Large intestine (tissue), 3 donors: ENCODE results near the gene ITPRIP. TPM values are rescaled to one million over a fixed set of nuclear protein-coding genes. Genes with fewer than 3 reads are reported as not detected.

Experiments used
- DNase-seq, 2 donors: peaks; one replicate each; pipeline versions ENCODE4 v3.0.0 to v3.0.0-alpha.2; 2013
- H3K27ac ChIP-seq: one replicate; pipeline ENCODE4 v1.5.1; 2013; ENCODE audit warnings: low read length
- H3K27me3 ChIP-seq: 2 replicates; pipeline ENCODE4 v1.6.1; 2013; ENCODE audit warnings: low read length; ENCODE audit not compliant: control insufficient read depth, insufficient read depth
- H3K36me3 ChIP-seq: 2 replicates; pipeline ENCODE4 v1.6.1; 2013; ENCODE audit warnings: low read length; ENCODE audit not compliant: control insufficient read depth, insufficient read depth
- H3K4me1 ChIP-seq: one replicate; pipeline ENCODE4 v1.6.1; 2013; ENCODE audit warnings: low read length; ENCODE audit not compliant: control insufficient read depth, insufficient read depth
- H3K4me3 ChIP-seq: one replicate; pipeline ENCODE4 v1.5.1; 2013; ENCODE audit warnings: low read length
- H3K9me3 ChIP-seq: one replicate; pipeline ENCODE4 v1.6.1; 2013; ENCODE audit warnings: mild to moderate bottlenecking, low read depth, low read length, moderate library complexity; ENCODE audit not compliant: control insufficient read depth
- WGBS: methylation state at CpG from one replicate; pipeline ENCODE4 v1.1.5; 2013; ENCODE audit warnings: low lambda C conversion rate; ENCODE audit not compliant: insufficient coverage; 5-methylcytosine and 5-hydroxymethylcytosine counted together
- polyA plus RNA-seq: library from polyadenylated mRNA; unstranded; fragments of 120-200 nt; gene quantifications from one replicate; pipeline ENCODE4 v1.2.1, GENCODE V29; 2013

Gene ITPRIP
- polyA plus RNA-seq, 1 donor, result 4.4 TPM

- H3K9me3 ChIP-seq, result no peaks in the 10 kb centered on the region
- DNase-seq, result no peak
- peaks cover 10% of the 10 kb centered on the region for H3K27me3 ChIP-seq
- no peaks in the 10 kb centered on the region for H3K36me3 ChIP-seq
- H3K27ac ChIP-seq, result no peak overlapping the region
- no peaks in the 10 kb centered on the region for H3K4me1 ChIP-seq
- no CpG with 5 or more reads among the region's 2 CpGs for WGBS
- H3K4me3 ChIP-seq, result no peak overlapping the region
Measured at GRCh38 chr10:104359811-104360210, 21.5 kb upstream of the ITPRIP start.

GRCh38 chr10:104353325-104354048 lies 15.2 kb upstream of the ITPRIP start, which contains the start of gene CFAP58:
Gene CFAP58 (plus strand): TSS chr10:104353833. CDS start chr10:104353898, 65 bp downstream.
- Histone ChIP-seq H3K9me3 (no peaks in the 10 kb centered on the region), H3K27ac (no peak within 1 kb of the TSS), H3K27me3 (peaks cover 17% of the 10 kb centered on the region), H3K36me3 (no peaks in the 10 kb centered on the region), H3K4me1 (peaks cover 12% of the 10 kb centered on the region), H3K4me3 (peak within 1 kb of the TSS; percentile 32)
- DNase-seq, result peak; percentile 91 to 95
- no CpG with 5 or more reads among the region's 43 CpGs for WGBS

GRCh38 chr10:104351919-104352318 lies 13.7 kb upstream of the ITPRIP start:
- no peak overlapping the region for H3K4me3 ChIP-seq
- H3K4me1 ChIP-seq, result peaks cover 12% of the 10 kb centered on the region
- no peaks in the 10 kb centered on the region for H3K9me3 ChIP-seq
- peaks cover 15% of the 10 kb centered on the region for H3K27me3 ChIP-seq
- DNase-seq, result no peak
- H3K36me3 ChIP-seq, result no peaks in the 10 kb centered on the region
- no CpG with 5 or more reads among the region's 1 CpG for WGBS
- no peak overlapping the region for H3K27ac ChIP-seq

- H3K4me3 ChIP-seq, result no peak overlapping the region
- DNase-seq, result no peak
- H3K4me1 ChIP-seq, result peaks cover 12% of the 10 kb centered on the region
- peaks cover 15% of the 10 kb centered on the region for H3K27me3 ChIP-seq
- WGBS, result no CpG with 5 or more reads among the region's 2 CpGs
- no peaks in the 10 kb centered on the region for H3K9me3 ChIP-seq
- H3K36me3 ChIP-seq, result no peaks in the 10 kb centered on the region
- H3K27ac ChIP-seq, result no peak overlapping the region
Measured at GRCh38 chr10:104351061-104351702, 12.9 kb upstream of the ITPRIP start.

GRCh38 chr10:104350127-104350635 lies 11.9 kb upstream of the ITPRIP start:
- WGBS, result 0% methylated on average over 2 of the region's 6 CpGs
- no peaks in the 10 kb centered on the region for H3K9me3 ChIP-seq
- peak in 1 of 2 donors; percentile 61 for DNase-seq
- H3K36me3 ChIP-seq, result no peaks in the 10 kb centered on the region
- H3K4me3 ChIP-seq, result no peak overlapping the region
- H3K4me1 ChIP-seq, result peaks cover 12% of the 10 kb centered on the region
- peaks cover 15% of the 10 kb centered on the region for H3K27me3 ChIP-seq
- no peak overlapping the region for H3K27ac ChIP-seq

- Histone ChIP-seq H3K4me1 (peaks cover 12% of the 10 kb centered on the region), H3K36me3 (no peaks in the 10 kb centered on the region), H3K27me3 (peaks cover 10% of the 10 kb centered on the region), H3K27ac (no peak overlapping the region), H3K9me3 (no peaks in the 10 kb centered on the region), H3K4me3 (no peak overlapping the region)
- peak; percentile 57 to 59 for DNase-seq
- WGBS, result no CpG with 5 or more reads among the region's 5 CpGs
Measured at GRCh38 chr10:104349623-104350126, 11.4 kb upstream of the ITPRIP start.

- Histone ChIP-seq H3K27ac (no peak overlapping the region), H3K4me3 (no peak overlapping the region), H3K4me1 (peaks cover 7% of the 10 kb centered on the region), H3K36me3 (no peaks in the 10 kb centered on the region), H3K27me3 (no peaks in the 10 kb centered on the region), H3K9me3 (no peaks in the 10 kb centered on the region)
- WGBS, result 83% methylated on average over 1 of the region's 2 CpGs
- DNase-seq, result no peak
Measured at GRCh38 chr10:104348601-104349000, 10.3 kb upstream of the ITPRIP start.

GRCh38 chr10:104347295-104348045 lies 9.2 kb upstream of the ITPRIP start:
- Histone ChIP-seq H3K4me1 (no peaks in the 10 kb centered on the region), H3K36me3 (no peaks in the 10 kb centered on the region), H3K9me3 (no peaks in the 10 kb centered on the region), H3K27me3 (no peaks in the 10 kb centered on the region), H3K27ac (no peak overlapping the region), H3K4me3 (no peak overlapping the region)
- no peak for DNase-seq
- no CpG with 5 or more reads among the region's 4 CpGs for WGBS

- no CpG with 5 or more reads among the region's 4 CpGs for WGBS
- H3K27ac ChIP-seq, result no peak overlapping the region
Measured at GRCh38 chr10:104345941-104346340, 7.7 kb upstream of the ITPRIP start.

GRCh38 chr10:104345515-104345914 lies 7.2 kb upstream of the ITPRIP start:
- no peak overlapping the region for H3K27ac ChIP-seq
- H3K9me3 ChIP-seq, result no peaks in the 10 kb centered on the region
- no peak overlapping the region for H3K4me3 ChIP-seq
- H3K27me3 ChIP-seq, result no peaks in the 10 kb centered on the region
- H3K4me1 ChIP-seq, result peaks cover 3% of the 10 kb centered on the region
- DNase-seq, result no peak
- no peaks in the 10 kb centered on the region for H3K36me3 ChIP-seq

More at GRCh38 chr10:104345941-104346340, 7.7 kb upstream of the ITPRIP start:
- H3K9me3 ChIP-seq, result no peaks in the 10 kb centered on the region
- H3K4me3 ChIP-seq, result no peak overlapping the region
- H3K36me3 ChIP-seq, result no peaks in the 10 kb centered on the region
- H3K27me3 ChIP-seq, result no peaks in the 10 kb centered on the region
- no peak for DNase-seq
- no peaks in the 10 kb centered on the region for H3K4me1 ChIP-seq
